Liver (tissue), 9 donors: ENCODE results near the gene GPR39. TPM values are rescaled to one million over a fixed set of nuclear protein-coding genes. Genes with fewer than 3 reads are reported as not detected.

Experiments used
- DNase-seq: peaks from one replicate; pipeline ENCODE4 v3.0.0-alpha.2; 2017; ENCODE audit warnings: low spot score
- H3K27ac ChIP-seq, 2 donors: one replicate each; pipeline ENCODE4 v1.7.0; 2013; ENCODE audit warnings: inconsistent platforms in 2 of 2, low read length in 2 of 2, control low read depth in 1 of 2, low read depth in 1 of 2, mild to moderate bottlenecking in 1 of 2
- H3K27me3 ChIP-seq, 4 donors: one replicate each; pipeline versions ENCODE4 v1.6.1 to v1.7.0; 2013; ENCODE audit warnings: low read length in 3 of 4, inconsistent platforms in 1 of 4, mild to moderate bottlenecking in 1 of 4, moderate library complexity in 1 of 4; ENCODE audit not compliant: control insufficient read depth in 4 of 4, insufficient read depth in 4 of 4
- H3K36me3 ChIP-seq, 4 donors: one replicate each; pipeline versions ENCODE4 v1.6.1 to v1.7.0; 2013; ENCODE audit warnings: low read length in 3 of 4, mild to moderate bottlenecking in 3 of 4, low read depth in 1 of 4, moderate library complexity in 1 of 4; ENCODE audit not compliant: control insufficient read depth in 4 of 4, insufficient read depth in 3 of 4
- H3K4me1 ChIP-seq, 4 donors: one replicate each; pipeline versions ENCODE4 v1.6.1 to v1.7.0; 2013; ENCODE audit warnings: low read length in 3 of 4, mild to moderate bottlenecking in 3 of 4, moderate library complexity in 1 of 4; ENCODE audit not compliant: control insufficient read depth in 4 of 4, insufficient read depth in 4 of 4
- H3K4me3 ChIP-seq, 3 donors: one replicate each; pipeline versions ENCODE4 v1.6.1 to v1.7.0; 2013; ENCODE audit warnings: low read length in 3 of 3, control low read depth in 1 of 3, low read depth in 1 of 3, mild to moderate bottlenecking in 1 of 3
- H3K9ac ChIP-seq, 2 donors: one replicate each; pipeline ENCODE4 v1.7.0; 2013; ENCODE audit warnings: low read length in 2 of 2, mild to moderate bottlenecking in 2 of 2, moderate library complexity in 2 of 2, control low read depth in 1 of 2, low read depth in 1 of 2
- H3K9me3 ChIP-seq, 4 donors: one replicate each; pipeline versions ENCODE4 v1.6.1 to v1.7.0; 2013; ENCODE audit warnings: low read length in 3 of 4; ENCODE audit not compliant: control insufficient read depth in 4 of 4
- ATF3 ChIP-seq: IDR thresholded peaks from 2 replicates; pipeline ENCODE4 v1.6.1; 2016; ENCODE audit warnings: antibody characterized with exemption
- CTCF ChIP-seq: fragments of 150-350 bp; IDR thresholded peaks from 2 replicates; pipeline ENCODE4 v1.5.1; 2017; ENCODE audit warnings: improper control_type of control experiment, low read depth, low read length; ENCODE audit not compliant: missing input control
- EGR1 ChIP-seq, 2 donors: IDR thresholded peaks; 2 replicates each; pipeline ENCODE4 v1.6.1; 2016 to 2018; ENCODE audit warnings: antibody characterized with exemption in 2 of 2, low read depth in 2 of 2
- FOXA1 ChIP-seq: IDR thresholded peaks from 2 replicates; pipeline ENCODE4 v1.6.1; 2016; ENCODE audit warnings: antibody characterized with exemption
- FOXA2 ChIP-seq: IDR thresholded peaks from 2 replicates; pipeline ENCODE4 v1.6.1; 2016; ENCODE audit warnings: antibody characterized with exemption
- GABPA ChIP-seq, 2 donors: IDR thresholded peaks in 1 of 2; conservative IDR thresholded peaks in 1 of 2; 2 replicates each; pipeline ENCODE4 v1.6.1; 2016; ENCODE audit warnings: antibody characterized with exemption in 2 of 2, mild to moderate bottlenecking in 1 of 2, moderate library complexity in 1 of 2
- HNF4A ChIP-seq, 2 donors: conservative IDR thresholded peaks; 2 replicates each; pipeline ENCODE4 v1.6.1; 2016; ENCODE audit warnings: antibody characterized with exemption in 2 of 2, mild to moderate bottlenecking in 2 of 2
- HNF4G ChIP-seq: IDR thresholded peaks from 2 replicates; pipeline ENCODE4 v1.6.1; 2016; ENCODE audit warnings: antibody characterized with exemption
- JUND ChIP-seq, 2 donors: IDR thresholded peaks; 2 replicates each; pipeline ENCODE4 v1.6.1; 2016; ENCODE audit warnings: antibody characterized with exemption in 2 of 2
- MAX ChIP-seq: IDR thresholded peaks from 2 replicates; pipeline ENCODE4 v1.6.1; 2016; ENCODE audit warnings: antibody characterized with exemption
- NR2F2 ChIP-seq: IDR thresholded peaks from 2 replicates; pipeline ENCODE4 v1.6.1; 2016; ENCODE audit warnings: antibody characterized with exemption
- RAD21 ChIP-seq, 2 donors: IDR thresholded peaks; 2 replicates each; pipeline ENCODE4 v1.6.1; 2016; ENCODE audit warnings: antibody characterized with exemption in 2 of 2, mild to moderate bottlenecking in 2 of 2
- REST ChIP-seq: IDR thresholded peaks from 2 replicates; pipeline ENCODE4 v1.6.1; 2016; ENCODE audit warnings: antibody characterized with exemption, mild to moderate bottlenecking
- SP1 ChIP-seq: IDR thresholded peaks from 2 replicates; pipeline ENCODE4 v1.6.1; 2018; ENCODE audit warnings: antibody characterized with exemption, mild to moderate bottlenecking
- TAF1 ChIP-seq: conservative IDR thresholded peaks from 2 replicates; pipeline ENCODE4 v1.6.1; 2016; ENCODE audit warnings: antibody characterized with exemption, mild to moderate bottlenecking
- YY1 ChIP-seq: IDR thresholded peaks from 2 replicates; pipeline ENCODE4 v1.6.1; 2016; ENCODE audit warnings: antibody characterized with exemption, mild to moderate bottlenecking
- ZBTB33 ChIP-seq: IDR thresholded peaks from 2 replicates; pipeline ENCODE4 v1.6.1; 2016; ENCODE audit warnings: antibody characterized with exemption
- WGBS: extraction: QIAGEN DNeasy Blood & Tissue Kit; methylation state at CpG from one replicate; pipeline ENCODE4 v1.1.7; 2013; 5-methylcytosine and 5-hydroxymethylcytosine counted together
- polyA plus RNA-seq, 2 donors: library from polyadenylated mRNA; stranded (reverse) in 1 of 2; unstranded in 1 of 2; fragments of 200-250 nt in 1 of 2; fragments of >200 nt in 1 of 2; fragmentation: Nextera tagmentation in 1 of 2; extraction: Ambion mirVana in 1 of 2; gene quantifications; one replicate each; pipeline versions ENCODE4 v1.2.1 to v1.2.3, GENCODE V29; 2013 to 2015
- total RNA-seq, 2 donors: library from RNA; depleted of rRNA; stranded (reverse); fragments of >200 nt; gene quantifications; one replicate each; pipeline ENCODE4 v1.2.3, GENCODE V29; 2014
- donor health status: healthy.
- donor health status: healthy.
- donor health status: healthy.
- donor health status: healthy.
- donor health status: healthy.

Gene GPR39
- total and polyA plus RNA-seq, 4 donors: 2.2 to 13.0 (median 2.8) TPM

DNA sequence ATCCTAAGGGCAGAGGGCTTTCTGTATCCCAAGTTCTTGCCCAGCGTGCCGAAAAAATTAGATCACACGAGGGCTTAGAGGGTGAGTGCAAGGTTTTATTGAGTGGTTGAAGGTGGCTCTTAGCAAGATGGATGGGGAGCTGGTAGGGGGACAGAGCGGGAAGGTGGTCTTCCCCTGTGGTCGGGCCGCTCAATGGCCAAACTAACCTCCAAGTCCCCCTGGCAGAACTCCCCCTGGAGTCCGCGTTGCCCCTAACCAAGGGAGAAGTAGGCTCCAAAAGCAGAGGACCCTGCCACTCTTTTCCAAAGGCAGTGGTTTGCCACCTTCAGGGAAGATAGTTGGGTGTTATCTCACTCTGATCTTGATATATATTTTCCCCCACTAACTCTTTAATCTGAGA lies 190.0 kb downstream of the GPR39 start:
- DNase-seq: no peak
- Histone ChIP-seq H3K27me3 (no peaks in the 10 kb centered on the region), H3K9me3 (no peaks in the 10 kb centered on the region), H3K27ac (no peak overlapping the region), H3K9ac (no peak overlapping the region), H3K36me3 (no peaks in the 10 kb centered on the region), H3K4me1 (no peaks in the 10 kb centered on the region), H3K4me3 (no peak overlapping the region)
- 96% methylated on average over 8 of the region's 8 CpGs for WGBS
- TF ChIP-seq YY1: no peak
- TF ChIP-seq NR2F2: no peak
- no peak for TF ChIP-seq ZBTB33
- no peak for TF ChIP-seq HNF4A (conservative IDR thresholded peaks at IDR 0.05)
- TF ChIP-seq MAX: no peak
- no peak for TF ChIP-seq FOXA1
- no peak for TF ChIP-seq HNF4G
- TF ChIP-seq EGR1 (IDR thresholded peaks at IDR 0.05; ENCODE audit: low read depth in 2 of 2): no peak
- no peak for TF ChIP-seq ATF3
- TF ChIP-seq GABPA (IDR thresholded peaks at IDR 0.05 in 1 of 2, conservative IDR thresholded peaks at IDR 0.05 in 1 of 2): no peak
- TF ChIP-seq TAF1: no peak
- TF ChIP-seq FOXA2: no peak
- TF ChIP-seq CTCF: no peak
- TF ChIP-seq REST: no peak
- no peak for TF ChIP-seq SP1
- no peak for TF ChIP-seq JUND (IDR thresholded peaks at IDR 0.05)
- TF ChIP-seq RAD21 (IDR thresholded peaks at IDR 0.05): no peak
